ENCODE measurements around the gene MPP1.

MPP1 gene

DNA sequence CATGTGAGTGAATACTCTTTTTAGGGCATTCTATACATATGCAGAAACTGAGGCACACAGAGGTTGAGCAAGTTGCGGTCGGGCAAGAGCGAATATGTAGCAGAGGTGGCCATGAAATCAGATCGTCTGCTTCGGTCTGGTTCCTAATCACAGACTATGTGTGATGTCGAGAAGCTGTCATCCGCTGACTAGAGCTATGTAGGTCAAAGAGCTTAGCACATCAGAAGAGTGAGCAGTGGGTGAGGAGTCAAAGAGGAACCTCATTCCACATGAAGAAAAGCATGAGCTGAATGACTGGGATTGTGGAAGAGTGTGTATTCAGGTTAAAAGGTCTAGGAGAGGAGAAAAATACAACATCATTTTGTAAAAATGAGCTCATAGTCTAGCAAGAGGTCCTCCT lies 73.4 kb downstream of the MPP1 start:
- TF ChIP-seq, protein P1, sequence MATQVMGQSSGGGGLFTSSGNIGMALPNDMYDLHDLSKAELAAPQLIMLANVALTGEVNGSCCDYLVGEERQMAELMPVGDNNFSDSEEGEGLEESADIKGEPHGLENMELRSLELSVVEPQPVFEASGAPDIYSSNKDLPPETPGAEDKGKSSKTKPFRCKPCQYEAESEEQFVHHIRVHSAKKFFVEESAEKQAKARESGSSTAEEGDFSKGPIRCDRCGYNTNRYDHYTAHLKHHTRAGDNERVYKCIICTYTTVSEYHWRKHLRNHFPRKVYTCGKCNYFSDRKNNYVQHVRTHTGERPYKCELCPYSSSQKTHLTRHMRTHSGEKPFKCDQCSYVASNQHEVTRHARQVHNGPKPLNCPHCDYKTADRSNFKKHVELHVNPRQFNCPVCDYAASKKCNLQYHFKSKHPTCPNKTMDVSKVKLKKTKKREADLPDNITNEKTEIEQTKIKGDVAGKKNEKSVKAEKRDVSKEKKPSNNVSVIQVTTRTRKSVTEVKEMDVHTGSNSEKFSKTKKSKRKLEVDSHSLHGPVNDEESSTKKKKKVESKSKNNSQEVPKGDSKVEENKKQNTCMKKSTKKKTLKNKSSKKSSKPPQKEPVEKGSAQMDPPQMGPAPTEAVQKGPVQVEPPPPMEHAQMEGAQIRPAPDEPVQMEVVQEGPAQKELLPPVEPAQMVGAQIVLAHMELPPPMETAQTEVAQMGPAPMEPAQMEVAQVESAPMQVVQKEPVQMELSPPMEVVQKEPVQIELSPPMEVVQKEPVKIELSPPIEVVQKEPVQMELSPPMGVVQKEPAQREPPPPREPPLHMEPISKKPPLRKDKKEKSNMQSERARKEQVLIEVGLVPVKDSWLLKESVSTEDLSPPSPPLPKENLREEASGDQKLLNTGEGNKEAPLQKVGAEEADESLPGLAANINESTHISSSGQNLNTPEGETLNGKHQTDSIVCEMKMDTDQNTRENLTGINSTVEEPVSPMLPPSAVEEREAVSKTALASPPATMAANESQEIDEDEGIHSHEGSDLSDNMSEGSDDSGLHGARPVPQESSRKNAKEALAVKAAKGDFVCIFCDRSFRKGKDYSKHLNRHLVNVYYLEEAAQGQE (IDR thresholded peaks at IDR 0.05; ENCODE audit: insufficient read depth in 1 of 2, low read depth in 2 of 2, low read length in 2 of 2) = no peak
- TF ChIP-seq POLR2AphosphoS5 (IDR thresholded peaks at IDR 0.05; ENCODE audit: low read depth, low read length) = no peak
- TF ChIP-seq SIN3A (IDR thresholded peaks at IDR 0.05; ENCODE audit: borderline replicate concordance, insufficient read depth, low read length) = no peak
- TF ChIP-seq TAF1 (IDR thresholded peaks at IDR 0.05; ENCODE audit: borderline replicate concordance, insufficient read depth, low read length) = no peak
- TF ChIP-seq FOXP2 (optimal IDR thresholded peaks at IDR 0.05; ENCODE audit: borderline replicate concordance, extremely low read depth, extremely low read length, insufficient read depth) = no peak

DNA sequence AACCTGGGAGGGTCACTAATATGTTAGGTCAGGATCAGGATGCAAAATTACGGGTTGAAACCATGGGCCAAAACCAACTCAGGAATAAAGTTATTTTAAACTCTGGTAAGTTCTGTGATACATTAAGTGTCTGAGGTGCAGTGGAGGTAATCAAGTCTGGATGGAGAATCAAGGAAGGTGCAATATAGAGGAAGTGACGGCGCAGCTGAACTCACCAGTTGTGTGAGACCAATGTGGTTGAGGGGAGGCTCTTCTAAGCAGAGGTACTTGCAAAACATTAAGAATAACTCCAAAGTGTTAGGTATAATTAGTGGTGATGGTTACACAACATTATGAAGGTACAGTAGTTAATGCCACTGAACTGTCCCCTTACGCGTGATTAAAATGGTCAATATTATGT lies 74.1 kb downstream of the MPP1 start:
- TF ChIP-seq SIN3A (IDR thresholded peaks at IDR 0.05; ENCODE audit: borderline replicate concordance, insufficient read depth, low read length) (no peak), POLR2AphosphoS5 (IDR thresholded peaks at IDR 0.05; ENCODE audit: low read depth, low read length) (no peak), FOXP2 (optimal IDR thresholded peaks at IDR 0.05; ENCODE audit: borderline replicate concordance, extremely low read depth, extremely low read length, insufficient read depth) (no peak), TAF1 (IDR thresholded peaks at IDR 0.05; ENCODE audit: borderline replicate concordance, insufficient read depth, low read length) (no peak)
- TF ChIP-seq, protein P1 (IDR thresholded peaks at IDR 0.05; ENCODE audit: insufficient read depth in 1 of 2, low read depth in 2 of 2, low read length in 2 of 2) = no peak

DNA sequence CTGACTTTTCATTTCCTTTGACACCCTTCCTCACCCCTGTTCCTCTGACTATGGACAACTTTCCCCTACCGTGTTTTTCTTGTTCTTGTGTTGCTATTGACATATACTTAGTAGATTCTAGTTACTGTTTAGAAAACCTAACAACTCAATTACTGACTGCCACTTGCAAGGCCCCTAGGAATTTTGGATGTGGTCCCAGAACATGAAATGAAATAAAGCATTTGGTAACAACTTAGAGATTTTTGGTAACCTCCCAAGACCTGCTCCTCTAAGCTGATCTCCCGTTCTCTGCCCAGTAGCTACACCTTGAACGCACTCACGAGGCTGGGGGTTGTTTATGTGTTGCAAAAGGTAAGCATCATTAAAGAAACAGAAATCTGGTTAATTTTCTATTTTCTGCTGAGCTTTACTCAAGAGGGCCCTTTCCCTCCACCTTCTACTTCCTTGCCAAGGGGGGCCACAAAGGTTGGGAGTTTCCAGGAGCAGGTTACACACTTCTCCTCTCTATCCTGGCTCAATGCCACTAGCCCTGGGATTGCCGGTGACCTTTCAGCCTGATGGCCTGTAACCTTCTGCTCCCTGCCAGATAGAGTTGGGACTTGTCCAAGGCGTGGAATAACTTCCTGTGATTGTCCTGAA lies 74.9 kb downstream of the MPP1 start:
- TF ChIP-seq SIN3A (IDR thresholded peaks at IDR 0.05; ENCODE audit: borderline replicate concordance, insufficient read depth, low read length) = no peak
- TF ChIP-seq, protein P1 (IDR thresholded peaks at IDR 0.05; ENCODE audit: insufficient read depth in 1 of 2, low read depth in 2 of 2, low read length in 2 of 2) = no peak
- TF ChIP-seq POLR2AphosphoS5 (IDR thresholded peaks at IDR 0.05; ENCODE audit: low read depth, low read length) = no peak

DNA sequence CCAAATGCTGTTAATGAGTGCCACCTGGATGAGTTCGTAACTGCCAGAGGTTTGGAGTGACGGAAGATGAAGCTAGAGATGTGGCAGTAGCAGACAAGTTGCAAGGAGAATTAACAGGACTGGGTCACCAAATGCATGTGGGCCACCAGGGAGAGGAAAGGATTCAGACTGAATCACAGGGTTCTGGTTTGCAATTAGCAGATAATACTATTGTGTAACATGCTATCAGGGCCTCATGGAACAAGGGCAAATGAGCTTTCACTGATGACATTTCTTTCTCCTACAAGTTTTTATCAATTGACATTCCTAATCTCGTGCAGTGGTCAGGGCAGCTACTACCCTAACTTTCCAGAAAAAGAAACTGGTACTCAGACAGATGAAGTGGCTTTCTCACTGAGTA lies 75.8 kb downstream of the MPP1 start:
- no peak for TF ChIP-seq POLR2AphosphoS5 (IDR thresholded peaks at IDR 0.05; ENCODE audit: low read depth, low read length)
- no peak for TF ChIP-seq FOXP2 (optimal IDR thresholded peaks at IDR 0.05; ENCODE audit: borderline replicate concordance, extremely low read depth, extremely low read length, insufficient read depth)
- TF ChIP-seq, protein P1 (IDR thresholded peaks at IDR 0.05; ENCODE audit: insufficient read depth in 1 of 2, low read depth in 2 of 2, low read length in 2 of 2) = no peak
- TF ChIP-seq SIN3A (IDR thresholded peaks at IDR 0.05; ENCODE audit: borderline replicate concordance, insufficient read depth, low read length) = no peak
- TF ChIP-seq TAF1 (IDR thresholded peaks at IDR 0.05; ENCODE audit: borderline replicate concordance, insufficient read depth, low read length) = no peak

All from PFSK-1 (cell line).